Measurements from ENCODE around the gene TRIP10. TPM values are rescaled to one million over a fixed set of nuclear protein-coding genes. Genes with fewer than 3 reads are reported as not detected.

The TRIP10 gene
- total and polyA plus RNA-seq, 2 of the 8 experiments (the other 6 are each of a cell fraction or from before 2014, with no cell fraction given) = 27.8 to 69.5 TPM

GRCh38 chr19:6732803-6733337 lies 6.6 kb upstream of the TRIP10 start:
- H3K4me3 ChIP-seq (ENCODE audit: extremely low read depth in 1 of 4, insufficient read depth in 2 of 4, low read depth in 3 of 4, low read length in 4 of 4) = no peak overlapping the region
- no peak overlapping the region for H3K23ac ChIP-seq (ENCODE audit: insufficient read length)
- no peak overlapping the region for H2BK20ac ChIP-seq (ENCODE audit: low read length)
- no peak overlapping the region for H4K91ac ChIP-seq (replicated peaks; ENCODE audit: insufficient read length, low read length)
- no peak overlapping the region for H2BK120ac ChIP-seq (replicated peaks; ENCODE audit: low read depth, low read length)
- POLR2A ChIA-PET (ENCODE audit: partially characterized antibody) = interaction anchor here (0.6 to 6.1 kb wide), 7 partner anchors 8 to 34 kb away, joined by 3 to 32 read pairs (median 3); partner anchors contain the start of gene SH2D3A
- no peak overlapping the region for H4K5ac ChIP-seq (ENCODE audit: insufficient read length, low read depth, low read length)
- H3K36me3 ChIP-seq (ENCODE audit: control insufficient read depth in 2 of 4, insufficient read depth in 4 of 4, low read length in 3 of 4) = peaks cover 0 to 5% (median 0%) of the 10 kb centered on the region in 4 experiments; a peak in 1 of 8 replicates
- no peak for FAIRE-seq
- no peak overlapping the region for H2BK15ac ChIP-seq (ENCODE audit: low read length)
- no peak overlapping the region for H3K56ac ChIP-seq (replicated peaks; ENCODE audit: insufficient read length, low read depth, low read length)
- H3K4me1 ChIP-seq (replicated peaks in 1 of 4; ENCODE audit: control insufficient read depth in 3 of 4, insufficient read depth in 4 of 4, low read length in 3 of 4) = peaks cover 0 to 20% (median 10%) of the 10 kb centered on the region in 4 experiments; a peak in 6 of 7 replicates
- no peak overlapping the region for H3K4me2 ChIP-seq (ENCODE audit: insufficient read depth in 1 of 2, low read depth in 2 of 2, low read length in 2 of 2)
- no peak overlapping the region for H3K9ac ChIP-seq (replicated peaks in 1 of 4; ENCODE audit: extremely low read depth in 1 of 4, low read depth in 3 of 4, low read length in 3 of 4)
- H3K23me2 ChIP-seq (ENCODE audit: low read depth, low read length) = peaks cover 3% of the 10 kb centered on the region; the same call in 1 of the 2 replicates
- no peak overlapping the region for H3K18ac ChIP-seq (ENCODE audit: extremely low read depth, low read length)
- no peak overlapping the region; the same call in 1 of the 2 replicates for H2BK5ac ChIP-seq (ENCODE audit: low read depth, low read length)
- H2AK5ac ChIP-seq (ENCODE audit: low read depth, low read length) = no peak overlapping the region
- no peak overlapping the region for H2BK12ac ChIP-seq (ENCODE audit: low read depth, low read length)
- no peaks in the 10 kb centered on the region for H3K9me3 ChIP-seq (ENCODE audit: insufficient read depth in 2 of 2, low read depth in 1 of 2, low read length in 1 of 2)
- no peaks in the 10 kb centered on the region for H3K79me2 ChIP-seq (ENCODE audit: control insufficient read depth in 1 of 2, insufficient read depth in 2 of 2, low read length in 2 of 2)
- 90% methylated on average over 17 of the region's 21 CpGs; no CpG with 5 or more reads in 1 of the 2 experiments for WGBS, 2 experiments (ENCODE audit: extremely low coverage in 1 of 2, insufficient coverage in 1 of 2, insufficient read length in 1 of 2, insufficient replicate concordance in 2 of 2, low coverage in 1 of 2, low lambda C conversion rate in 2 of 2, missing lambda C conversion rate in 1 of 2)
- no peak for DNase-seq (ENCODE audit: low read depth in 1 of 2, low spot score in 2 of 2)
- no peaks in the 10 kb centered on the region; the same call in 1 of the 2 replicates for H3K79me1 ChIP-seq (ENCODE audit: low read depth, low read length)
- H3K14ac ChIP-seq (ENCODE audit: insufficient read length) = no peak overlapping the region
- H2AFZ ChIP-seq (ENCODE audit: low read length) = no peak overlapping the region
- no peak overlapping the region; the same call in 1 of the 2 replicates for H4K8ac ChIP-seq (ENCODE audit: extremely low read depth, insufficient read depth, low read length)
- peaks cover 0 to 8% of the 10 kb centered on the region in 2 experiments for H4K20me1 ChIP-seq (replicated peaks in 1 of 2; ENCODE audit: control insufficient read depth in 1 of 2, insufficient read depth in 2 of 2, low read length in 2 of 2)
- CTCF ChIA-PET (ENCODE audit: partially characterized antibody) = interaction anchor here (0.6 to 3.3 kb wide), 15 partner anchors 8 to 761 kb away, joined by 3 to 9 read pairs (median 3); no protein-coding TSS in a partner anchor
- no peak overlapping the region for H3K27ac ChIP-seq (ENCODE audit: low read depth, low read length)
- H3K4ac ChIP-seq (replicated peaks; ENCODE audit: insufficient read length, low read depth, low read length) = no peak overlapping the region
- H3K27me3 ChIP-seq (replicated peaks in 1 of 4; ENCODE audit: control insufficient read depth in 3 of 4, extremely low read depth in 1 of 4, insufficient read depth in 3 of 4, low read length in 3 of 4) = no peaks in the 10 kb centered on the region
- TF ChIP-seq RBBP5 (IDR thresholded peaks at IDR 0.05; ENCODE audit: borderline replicate concordance, low read depth, low read length) (no peak), POLR2A (IDR thresholded peaks at IDR 0.05; ENCODE audit: control extremely low read depth in 1 of 2, low read depth in 2 of 2, low read length in 2 of 2) (no peak), SUZ12 (IDR thresholded peaks at IDR 0.05; ENCODE audit: low read length) (no peak), SAP30 (IDR thresholded peaks at IDR 0.05; ENCODE audit: insufficient read depth, insufficient replicate concordance, low read length) (no peak), POU5F1 (IDR thresholded peaks at IDR 0.05; ENCODE audit: low read depth, low read length) (no peak), TEAD4 (IDR thresholded peaks at IDR 0.05; ENCODE audit: low read depth, low read length) (no peak), TBP (IDR thresholded peaks at IDR 0.05; ENCODE audit: low read depth, low read length) (no peak), RXRA (IDR thresholded peaks at IDR 0.05; ENCODE audit: insufficient read depth, low read depth, low read length) (no peak), BRCA1 (IDR thresholded peaks at IDR 0.05; ENCODE audit: low read depth, low read length) (no peak), RNF2 (IDR thresholded peaks at IDR 0.05; ENCODE audit: borderline replicate concordance, low read depth, low read length, missing control alignments, poor library complexity, severe bottlenecking) (no peak), HDAC2 (IDR thresholded peaks at IDR 0.05; ENCODE audit: borderline replicate concordance in 1 of 2, low read depth in 2 of 2, low read length in 2 of 2) (no peak), E2F6 (IDR thresholded peaks at IDR 0.05) (no peak)
